ENCODE data around the gene SIN3B.
A peak's percentile ranks its signal among the peaks of the same experiment; 100 is the strongest.

SIN3B gene

GRCh38 chr19:16825312-16826052, 3.7 kb upstream of the SIN3B start:
- ATAC-seq (no peak), DNase-seq (no peak)

DNA sequence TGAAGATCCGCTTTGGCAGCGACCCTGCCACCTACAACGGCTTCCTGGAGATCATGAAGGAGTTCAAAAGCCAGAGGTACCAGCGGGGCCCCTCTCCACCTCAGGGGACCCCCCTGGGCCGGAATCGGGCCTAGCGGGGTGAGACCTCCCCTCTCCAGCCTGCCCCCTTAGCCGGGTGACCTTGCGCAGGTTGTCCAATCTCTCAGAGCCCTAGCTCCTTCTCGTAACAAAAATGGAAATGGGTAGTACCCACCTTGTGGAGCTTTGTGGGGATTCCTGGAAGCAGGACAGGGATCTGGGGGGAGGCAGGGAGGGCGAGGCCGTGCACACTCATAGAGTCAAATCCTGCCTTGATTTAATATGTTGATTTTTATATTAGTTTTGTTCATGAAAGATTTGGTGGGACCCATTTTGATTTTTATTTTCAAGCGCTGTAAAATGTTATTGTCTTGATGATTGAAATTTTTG, 658 bp downstream of the SIN3B start:
- no peak for ATAC-seq
- DNase-seq, result no peak

DNA sequence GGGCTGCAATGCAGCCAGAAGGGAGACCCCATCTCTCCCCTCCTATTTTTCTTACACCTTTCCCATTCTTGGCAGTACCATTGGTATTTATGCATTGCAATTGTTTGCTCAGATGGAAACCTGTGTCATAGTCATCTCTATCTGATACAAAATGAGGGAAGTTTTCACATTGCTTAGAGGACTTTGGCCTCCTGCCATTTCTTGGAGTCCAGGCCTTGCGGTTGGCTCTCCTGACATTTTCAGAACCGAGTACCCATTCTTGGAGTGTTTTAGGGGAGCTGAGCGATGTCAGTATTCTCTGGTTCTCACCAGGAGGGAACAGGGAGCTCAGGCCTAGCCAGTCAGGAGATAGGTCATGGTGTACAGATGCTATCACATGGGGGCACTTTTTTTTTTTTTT, 1.5 kb downstream of the SIN3B start:
- ATAC-seq (no peak), DNase-seq (no peak)

- ATAC-seq, result no peak
- DNase-seq, result no peak
Measured at GRCh38 chr19:16831531-16831930, 2.3 kb downstream of the SIN3B start.

GRCh38 chr19:16834747-16835146, 5.5 kb downstream of the SIN3B start:
- ATAC-seq (no peak), DNase-seq (peak; percentile 16)

GRCh38 chr19:16836115-16837034, 7.2 kb downstream of the SIN3B start:
- peak; percentile 18 for DNase-seq
- peak; percentile 28 for ATAC-seq

DNA sequence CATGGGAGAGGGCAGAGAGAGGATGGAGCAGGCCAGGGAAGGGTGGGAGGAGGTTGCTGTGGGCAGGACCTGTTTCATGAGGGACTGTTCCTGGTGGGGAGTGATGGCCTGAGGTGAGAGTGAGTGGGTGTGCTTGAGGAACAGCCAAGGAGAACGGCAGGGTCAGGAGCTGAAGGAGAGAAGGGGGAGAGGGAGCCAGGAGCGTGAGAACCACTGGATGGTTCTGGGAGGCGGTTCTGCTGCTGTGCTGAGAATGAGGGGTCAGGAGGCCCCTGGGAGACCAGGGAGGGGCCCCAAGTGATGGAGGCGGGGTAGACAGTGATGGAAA, 7.8 kb downstream of the SIN3B start:
- no peak for ATAC-seq
- DNase-seq, result no peak

- no peak for ATAC-seq
- DNase-seq, result no peak
Measured at GRCh38 chr19:16841391-16841926, 12.3 kb downstream of the SIN3B start.

GRCh38 chr19:16846901-16847300, 17.7 kb downstream of the SIN3B start:
- DNase-seq (no peak), ATAC-seq (no peak)

DNA sequence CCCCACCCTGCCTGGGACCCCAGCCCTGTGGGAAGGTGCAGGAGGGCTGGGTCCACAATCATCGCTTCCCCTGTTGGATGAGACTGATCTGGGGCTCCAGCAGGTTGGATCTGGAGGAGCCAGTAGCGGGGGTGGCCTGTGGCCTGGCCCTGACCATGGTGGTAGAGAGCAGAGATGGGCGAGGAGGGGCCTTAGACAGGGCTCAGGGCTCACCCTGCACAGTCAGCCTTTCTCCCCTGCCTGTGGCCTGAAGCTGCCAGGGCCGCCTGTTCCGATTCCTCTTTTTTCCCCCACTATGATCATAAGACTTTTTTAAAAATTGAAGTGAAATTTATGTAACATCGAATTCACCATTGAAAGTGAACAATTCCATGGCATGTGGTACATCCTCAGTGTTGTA, 18.2 kb downstream of the SIN3B start:
- DNase-seq (no peak), ATAC-seq (no peak)

GRCh38 chr19:16849168-16849567, 20.0 kb downstream of the SIN3B start:
- DNase-seq (no peak), ATAC-seq (no peak)

DNA sequence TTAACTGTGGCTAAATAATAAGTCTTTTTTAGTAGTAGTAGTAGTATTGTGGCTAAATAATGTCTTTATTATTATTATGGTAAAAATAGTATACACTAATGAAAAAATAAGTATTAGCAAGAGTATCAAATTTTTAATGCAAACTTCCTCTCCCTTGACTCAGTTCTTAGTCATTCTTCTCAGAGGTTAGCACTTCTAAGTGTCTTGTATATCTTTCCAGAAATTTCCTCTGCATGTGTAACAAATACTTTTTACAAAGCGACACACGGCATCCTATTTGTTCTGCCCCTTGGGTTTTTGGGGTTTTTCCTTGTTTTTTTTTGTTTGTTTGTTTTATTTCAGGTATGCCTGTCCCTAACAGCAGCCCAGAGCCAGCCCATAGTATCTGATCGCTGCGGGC, 20.9 kb downstream of the SIN3B start:
- DNase-seq, result no peak
- ATAC-seq, result no peak

DNA sequence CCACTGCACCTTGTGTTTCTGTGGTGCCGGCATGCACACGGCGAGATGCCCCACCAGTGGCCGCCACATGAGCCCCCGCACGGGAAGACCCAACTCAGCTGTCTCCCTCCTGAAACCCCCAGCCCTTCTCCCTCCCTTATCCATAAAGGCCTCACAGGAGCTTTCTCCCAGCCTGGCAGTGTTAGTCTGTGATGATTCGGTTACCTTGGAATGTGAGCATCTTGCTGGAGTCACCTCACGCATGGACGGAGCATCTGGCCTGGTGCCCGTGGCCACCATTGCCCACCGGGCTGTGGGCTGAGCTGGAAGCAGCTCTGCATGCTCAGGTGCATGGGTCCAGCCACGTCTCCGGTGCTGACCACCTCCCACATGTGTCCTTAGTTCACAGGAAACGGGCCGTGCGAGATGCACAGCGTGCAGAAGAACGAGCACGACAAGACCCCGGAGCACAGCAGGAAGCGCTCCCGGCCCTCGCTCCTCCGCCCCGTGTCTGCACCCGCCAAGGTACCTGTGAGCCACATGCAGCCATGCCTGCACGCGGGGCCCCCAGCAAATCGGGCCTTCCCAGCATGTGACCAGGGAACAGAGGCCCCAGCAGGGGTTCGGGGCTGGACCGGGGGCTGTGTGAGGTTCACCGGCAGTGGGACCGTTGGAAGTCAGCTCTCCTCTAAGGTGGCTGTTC, 22.0 kb downstream of the SIN3B start:
- ATAC-seq, result no peak
- DNase-seq, result no peak

GRCh38 chr19:16853066-16853465, 23.9 kb downstream of the SIN3B start:
- no peak for DNase-seq
- no peak for ATAC-seq

- ATAC-seq (no peak), DNase-seq (no peak)
Measured at GRCh38 chr19:16856091-16856490, 26.9 kb downstream of the SIN3B start.

DNA sequence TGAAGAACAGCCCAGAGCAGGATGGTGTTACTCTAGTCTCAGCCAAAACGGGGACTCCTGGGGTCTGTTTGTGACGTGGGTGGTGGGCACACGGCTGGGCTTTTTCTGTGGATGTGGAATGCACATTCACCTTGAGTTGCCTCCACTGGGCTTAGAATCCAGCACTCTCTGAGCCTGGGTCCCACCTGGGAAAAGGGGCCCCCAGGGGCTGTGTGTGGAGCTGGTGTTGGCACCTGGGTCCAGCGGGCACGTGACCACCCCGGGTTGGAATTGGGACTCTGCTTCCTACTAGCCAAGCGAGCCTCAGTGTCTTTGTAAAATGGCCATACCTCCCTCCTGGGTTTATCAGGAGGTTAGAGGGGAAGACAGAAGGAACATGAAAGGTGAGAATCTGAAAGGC, 30.4 kb downstream of the SIN3B start:
- ATAC-seq, result no peak
- no peak for DNase-seq

DNA sequence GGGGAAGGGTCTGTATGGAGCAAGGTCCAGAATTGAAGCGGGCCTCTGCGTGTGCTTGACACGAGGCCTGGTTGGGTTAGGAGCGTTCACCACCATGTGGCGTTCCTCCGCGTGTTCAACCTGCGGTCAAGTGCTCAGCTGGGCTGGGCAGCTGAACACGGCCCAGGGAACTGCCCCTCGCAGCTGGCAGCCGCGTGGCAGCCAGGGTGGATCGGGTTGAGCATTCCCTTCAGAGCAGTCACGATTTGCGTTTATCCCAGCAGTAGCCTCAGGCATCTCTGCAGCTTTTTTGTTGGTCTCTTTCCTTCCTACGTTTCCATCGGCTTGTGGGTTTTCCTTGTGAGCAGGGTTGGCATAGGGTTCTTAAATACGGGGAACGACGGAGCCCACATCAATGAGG, 30.9 kb downstream of the SIN3B start:
- no peak for DNase-seq
- ATAC-seq, result no peak

GRCh38 chr19:16861011-16861410, 31.8 kb downstream of the SIN3B start:
- DNase-seq (no peak), ATAC-seq (no peak)

DNA sequence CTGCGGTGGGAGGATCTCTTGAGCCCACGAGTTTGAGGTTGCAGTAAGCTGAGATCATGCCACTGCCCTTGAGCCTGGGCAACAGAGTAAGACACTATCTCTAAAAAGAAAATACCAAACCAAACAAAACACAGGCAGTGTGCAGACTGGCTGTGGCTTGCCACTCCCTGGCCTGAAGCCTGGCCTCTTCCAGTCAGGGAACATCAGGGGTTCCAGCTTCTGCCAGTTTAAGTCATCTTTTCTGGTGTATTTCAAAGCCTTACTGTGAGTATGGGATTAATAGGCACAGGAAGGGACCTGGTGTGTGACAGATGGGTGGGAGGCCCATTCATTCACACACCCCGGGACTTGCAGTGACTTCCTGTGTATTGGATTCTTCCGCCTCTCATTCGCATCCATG, 32.6 kb downstream of the SIN3B start:
- DNase-seq, result no peak
- no peak for ATAC-seq

- DNase-seq, result no peak
- no peak for ATAC-seq
Measured at GRCh38 chr19:16862826-16863415, 33.7 kb downstream of the SIN3B start.

- no peak for DNase-seq
Measured at GRCh38 chr19:16867211-16867610, 38.0 kb downstream of the SIN3B start.

DNA sequence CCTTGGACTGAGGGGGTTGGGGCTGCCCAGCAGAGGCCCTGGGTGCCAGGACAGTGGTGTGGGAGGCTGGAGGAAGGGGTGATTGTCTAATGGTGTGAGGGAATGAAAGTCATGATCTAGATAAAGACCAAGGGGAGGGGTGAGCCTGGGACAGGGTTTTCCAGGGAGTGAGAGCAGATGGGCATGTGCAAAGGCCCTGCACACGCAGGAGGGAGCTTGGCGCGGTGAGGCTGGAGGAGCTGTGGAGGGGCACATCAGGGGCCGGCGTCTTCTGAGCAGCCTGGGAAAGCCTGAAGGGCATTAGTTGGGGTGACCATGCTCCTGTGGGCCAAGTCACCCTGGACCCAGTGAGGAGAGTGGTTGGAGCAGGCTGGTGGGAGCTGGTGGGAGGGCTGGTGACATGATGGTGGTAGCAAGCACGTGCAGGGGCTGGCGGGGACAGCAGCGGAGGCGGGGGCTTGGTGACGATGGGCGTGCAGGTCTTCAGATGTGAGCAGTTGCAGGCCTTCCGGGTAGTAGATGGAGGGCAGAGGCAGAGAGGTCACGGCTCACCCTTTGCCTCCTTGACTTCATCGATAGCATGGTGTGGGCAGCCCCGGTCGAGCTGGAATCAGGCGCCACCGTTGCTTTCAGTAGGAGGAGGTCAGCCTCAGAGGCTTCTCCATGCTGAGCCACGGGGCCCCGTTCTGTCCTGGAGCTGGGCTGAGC, 39.4 kb downstream of the SIN3B start:
- DNase-seq (no peak), ATAC-seq (no peak)

More at GRCh38 chr19:16867211-16867610, 38.0 kb downstream of the SIN3B start:
- ATAC-seq, result no peak

All from stimulated activated naive CD8-positive, alpha-beta T cell treated with anti-CD3 and anti-CD28 coated beads, Interleukin-15, Interleukin-2, amounts not matched to agents 100 U/mL and 50 U/mL, for 24 hours (primary cell).